OCI-LY1 (cell line): Measurements from ENCODE around the gene ARG1.

Experiments used
- CTCF ChIP-seq: fragments of 200-600 bp; sonication (generic), shearing (Covaris generic); IDR thresholded peaks from 2 replicates; pipeline ENCODE4 v1.5.1; 2017; ENCODE audit warnings: mild to moderate bottlenecking, antibody characterized with exemption, low read length, moderate library complexity, mixed read lengths
- EZH2 ChIP-seq: fragments of 200-600 bp; sonication (generic), shearing (Covaris generic); IDR thresholded peaks from 2 replicates; pipeline ENCODE4 v1.8.0; 2017; ENCODE audit warnings: borderline replicate concordance, mixed run types, mild to moderate bottlenecking, antibody characterized with exemption, low read length, moderate library complexity, mixed read lengths

- TF ChIP-seq CTCF = no peak
- no peak for TF ChIP-seq EZH2
Measured at GRCh38 chr6:131600716-131601115, 27.7 kb downstream of the ARG1 start.
